Islet of Langerhans (tissue), 1 donor: ENCODE measurements around the gene GRAMD1B.
"Not testable (repeated sequence)": the region's sequence is repeated elsewhere in the genome, so short reads cannot be mapped to it uniquely, and the experiment has no call there.

Experiments
- FAIRE-seq: peaks from one replicate; lab custom pipeline; 2011; peaks lifted over from hg19 to GRCh38; lab: Jason Lieb, UNC

GRAMD1B gene

DNA sequence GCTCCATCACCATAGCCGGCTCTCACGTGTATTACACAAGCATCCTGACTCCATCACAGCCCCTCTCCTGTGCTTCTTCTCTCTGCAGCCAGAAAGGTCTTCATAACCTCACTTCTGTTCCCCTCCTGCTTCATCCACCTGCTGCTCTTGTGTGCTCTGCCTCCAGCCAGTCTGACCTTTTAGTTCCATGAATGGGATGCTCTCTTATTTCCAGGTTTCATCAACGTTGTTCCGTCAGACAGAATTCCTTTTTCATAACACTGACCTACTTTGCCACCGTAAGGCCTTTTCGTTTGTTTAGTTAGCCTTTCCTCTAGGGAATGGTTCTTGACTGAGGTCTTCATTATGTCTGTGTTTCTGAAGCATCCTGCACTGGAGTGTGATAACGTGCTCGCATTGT, 18.8 kb downstream of the GRAMD1B start:
- FAIRE-seq = no peak

GRCh38 chr11:123449436-123449835, 19.4 kb downstream of the GRAMD1B start:
- no peak for FAIRE-seq

- FAIRE-seq = no peak
Measured at GRCh38 chr11:123450623-123451022, 20.6 kb downstream of the GRAMD1B start.

DNA sequence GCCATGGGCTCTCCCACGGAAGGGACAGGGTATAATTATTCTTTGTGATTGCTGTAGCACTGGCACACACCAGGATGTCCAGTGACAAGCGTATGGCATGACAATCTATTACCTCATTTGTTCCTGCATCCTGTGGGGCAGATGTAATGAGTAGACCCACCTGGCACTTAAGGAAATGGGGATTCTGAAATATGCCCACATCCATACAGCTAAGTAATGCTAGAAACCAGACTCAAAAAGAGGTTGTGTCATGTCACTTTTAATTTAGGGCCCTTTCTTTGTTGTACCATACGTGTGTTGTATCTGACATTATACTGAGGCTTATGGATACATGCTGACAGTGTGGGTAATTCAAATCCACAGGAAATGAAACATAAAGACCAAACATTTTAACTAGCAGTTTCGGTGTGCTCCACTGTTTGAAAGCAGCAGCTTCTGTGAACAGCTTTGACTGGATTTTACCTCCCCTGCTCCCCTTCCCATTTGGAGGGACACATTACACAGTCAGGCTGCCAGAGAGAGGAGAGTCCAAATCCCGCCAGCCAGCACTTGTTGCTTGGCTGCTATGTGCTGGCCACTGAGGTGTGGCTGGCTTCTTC, 21.2 kb downstream of the GRAMD1B start:
- no peak for FAIRE-seq

DNA sequence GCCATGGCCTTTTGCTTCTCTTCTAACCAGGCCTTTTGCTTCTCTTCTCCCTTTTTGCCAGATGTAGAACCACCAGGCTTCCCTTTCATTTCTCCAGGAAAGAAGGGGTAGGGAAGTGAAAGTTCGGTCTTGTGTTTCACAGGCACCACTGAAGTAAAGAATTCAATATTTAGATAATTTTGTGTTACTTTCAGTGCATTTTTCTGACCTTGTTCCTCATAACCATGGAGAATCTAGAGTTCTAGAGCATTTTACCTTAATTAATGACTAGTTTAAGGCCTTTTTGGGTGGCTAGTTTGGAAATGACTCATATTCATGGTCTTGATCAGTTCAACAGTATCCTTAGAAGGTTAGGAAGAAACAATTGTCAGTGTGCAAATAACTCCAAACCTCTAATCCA, 22.7 kb downstream of the GRAMD1B start:
- FAIRE-seq = no peak

GRCh38 chr11:123454060-123454651, 24.1 kb downstream of the GRAMD1B start:
- FAIRE-seq = no peak

DNA sequence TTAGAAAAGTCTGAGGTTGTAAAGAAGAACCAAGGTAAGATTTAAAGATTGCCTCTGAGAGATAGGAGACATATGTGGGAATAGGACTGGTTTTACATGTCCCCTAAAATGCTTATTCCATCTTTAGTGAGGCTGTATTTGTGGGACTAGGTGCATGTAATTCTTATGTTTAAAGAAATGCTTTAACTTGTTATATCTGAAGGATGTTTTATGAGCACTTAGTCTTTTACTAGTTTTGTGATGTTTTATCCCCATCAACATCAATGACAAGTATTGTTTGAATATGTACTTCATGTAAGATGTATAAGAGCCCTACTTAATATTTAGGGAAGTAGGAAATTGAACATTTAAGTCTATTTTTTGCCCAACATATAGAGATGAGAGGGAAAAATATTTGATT, 24.7 kb downstream of the GRAMD1B start:
- no peak for FAIRE-seq

GRCh38 chr11:123456448-123456847, 26.4 kb downstream of the GRAMD1B start:
- not testable (repeated sequence) for FAIRE-seq

DNA sequence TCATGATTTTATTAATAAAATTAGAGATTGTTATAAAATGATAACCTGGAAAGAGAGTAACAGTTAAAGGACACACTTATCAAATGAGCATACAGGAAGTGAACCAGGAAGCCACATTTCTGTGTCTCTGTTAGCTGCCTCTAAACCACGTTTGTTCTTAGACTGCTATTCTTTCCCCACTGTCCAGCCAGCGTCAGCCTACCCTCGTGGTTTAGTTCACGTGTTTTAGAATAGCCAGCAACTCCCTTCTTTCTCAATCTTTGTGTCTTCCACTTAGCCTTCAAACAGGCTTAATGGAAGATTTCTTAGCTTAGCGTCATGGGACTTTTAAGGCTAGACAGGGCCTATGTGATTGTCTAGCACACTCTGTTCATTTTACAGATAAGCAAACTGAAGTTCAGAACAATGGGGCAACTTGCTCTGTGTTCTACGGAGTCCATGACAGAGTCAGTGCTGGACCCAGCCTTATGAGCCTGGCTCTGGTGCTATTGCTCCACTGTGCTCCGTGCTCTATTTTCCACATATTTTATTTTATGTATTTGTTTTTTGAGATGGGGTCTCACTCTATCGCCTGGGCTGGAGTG, 27.2 kb downstream of the GRAMD1B start:
- FAIRE-seq = no peak

GRCh38 chr11:123458501-123458900, 28.4 kb downstream of the GRAMD1B start:
- no peak for FAIRE-seq

GRCh38 chr11:123460012-123460700, 30.1 kb downstream of the GRAMD1B start:
- FAIRE-seq = no peak

GRCh38 chr11:123461164-123461563, 31.1 kb downstream of the GRAMD1B start:
- no peak for FAIRE-seq

GRCh38 chr11:123465667-123466066, 35.6 kb downstream of the GRAMD1B start:
- FAIRE-seq = not testable (repeated sequence)

DNA sequence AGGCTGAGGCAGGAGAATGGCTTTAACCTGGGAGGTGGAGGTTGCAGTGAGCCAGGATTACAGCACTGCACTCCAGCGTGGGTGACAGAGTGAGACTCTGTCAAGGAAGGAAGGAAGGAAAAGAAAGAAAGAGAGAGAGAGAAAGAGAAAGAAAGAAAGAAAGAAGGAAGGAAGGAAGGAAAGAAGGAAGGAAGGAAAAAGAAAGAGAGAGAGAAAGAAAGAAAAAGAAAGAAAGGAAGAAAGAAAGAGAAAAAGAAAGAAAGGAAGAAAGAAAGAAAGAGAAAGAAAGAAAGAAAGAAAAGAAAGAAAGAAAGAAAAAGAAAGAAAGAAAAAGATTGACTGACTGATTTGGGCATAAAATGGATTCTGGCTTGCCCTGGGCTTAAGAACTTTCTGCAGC, 36.1 kb downstream of the GRAMD1B start:
- not testable (repeated sequence) for FAIRE-seq

DNA sequence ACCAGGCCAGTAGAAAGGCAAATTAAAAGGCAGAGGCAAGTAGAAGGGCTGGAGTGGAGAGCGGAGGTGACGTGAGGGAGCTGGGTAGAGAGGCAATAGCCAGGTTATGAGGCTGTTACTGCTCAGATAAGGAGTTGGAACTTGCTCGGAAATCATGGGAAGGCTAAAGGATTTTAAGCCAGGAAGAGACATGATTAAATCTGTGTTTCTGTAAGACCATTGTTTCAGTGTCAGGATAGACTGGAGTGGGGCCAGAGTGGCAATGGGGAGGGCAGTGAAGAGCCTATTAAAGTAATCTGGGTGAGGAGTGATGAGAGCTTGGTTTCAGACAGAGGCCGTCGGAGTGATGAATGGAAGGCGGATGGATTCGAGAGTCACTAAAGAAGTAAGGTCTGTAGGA, 39.0 kb downstream of the GRAMD1B start:
- FAIRE-seq = no peak

GRCh38 chr11:123469586-123469985, 39.5 kb downstream of the GRAMD1B start:
- no peak for FAIRE-seq

DNA sequence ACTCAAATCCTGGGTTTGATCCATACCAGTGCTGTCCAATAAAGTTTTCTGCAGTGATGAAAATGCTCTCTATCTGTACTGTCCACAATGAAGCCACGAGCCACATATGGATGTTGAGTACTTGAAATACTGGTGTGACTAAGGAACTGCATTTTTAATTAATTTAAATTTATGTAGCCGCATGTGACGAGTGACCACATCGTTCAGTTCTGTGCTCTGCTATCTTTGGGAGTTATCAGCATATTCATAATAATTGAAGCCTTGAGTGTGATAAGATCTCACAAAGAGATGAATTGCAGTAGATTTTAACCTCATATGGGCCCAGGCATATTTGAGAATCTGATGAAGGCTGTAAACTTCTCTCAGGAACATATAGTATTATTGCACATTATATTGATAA, 40.8 kb downstream of the GRAMD1B start:
- no peak for FAIRE-seq

GRCh38 chr11:123472236-123472935, 42.3 kb downstream of the GRAMD1B start:
- no peak for FAIRE-seq

- no peak for FAIRE-seq
Measured at GRCh38 chr11:123473941-123474677, 44.0 kb downstream of the GRAMD1B start.

DNA sequence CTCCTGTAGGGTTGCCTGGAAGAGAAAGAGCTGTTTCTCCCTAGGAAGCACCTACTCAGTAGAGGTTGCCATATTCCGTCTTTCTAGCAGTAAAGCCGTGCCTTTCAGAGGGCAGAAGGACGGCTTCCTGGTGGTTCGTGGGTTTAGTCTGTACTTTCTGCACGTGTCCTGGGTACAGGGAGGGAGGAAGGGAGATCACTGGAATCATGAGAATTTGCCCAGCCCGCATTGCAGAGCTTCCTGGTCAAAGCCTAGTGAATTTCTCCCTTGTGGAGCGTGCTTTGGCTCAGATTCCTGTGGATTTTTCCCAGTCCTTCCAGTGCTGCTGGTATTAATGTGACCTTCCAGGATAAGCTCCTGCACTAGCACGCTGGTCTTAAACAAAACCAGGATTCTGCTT, 44.9 kb downstream of the GRAMD1B start:
- no peak for FAIRE-seq

GRCh38 chr11:123475469-123475868, 45.4 kb downstream of the GRAMD1B start:
- FAIRE-seq = no peak
